Mesenchymal stem cell (in vitro differentiated cells and primary cell): Measurements from ENCODE around the gene FMNL3. TPM values are rescaled to one million over a fixed set of nuclear protein-coding genes. Genes with fewer than 3 reads are reported as not detected.

Source experiments
- DNase-seq: peaks from one replicate; pipeline ENCODE4 v3.0.0-alpha.2; 2013
- H2AFZ ChIP-seq: one replicate; pipeline ENCODE4 v1.6.1; 2013; ENCODE audit warnings: low read depth, mild to moderate bottlenecking, control low read depth, inconsistent platforms, low read length, moderate library complexity
- H2AK5ac ChIP-seq: 2 replicates; pipeline ENCODE4 v1.6.1; 2013; ENCODE audit warnings: low read length, moderate library complexity, mild to moderate bottlenecking, inconsistent platforms; ENCODE audit not compliant: severe bottlenecking
- H2BK120ac ChIP-seq: one replicate; pipeline ENCODE4 v1.6.1; 2013; ENCODE audit warnings: low read depth, mild to moderate bottlenecking, inconsistent platforms, low read length, moderate library complexity
- H2BK12ac ChIP-seq, 2 experiments: one replicate each; pipeline ENCODE4 v1.6.1; 2013; ENCODE audit warnings: inconsistent platforms in 2 of 2, low read length in 2 of 2, mild to moderate bottlenecking in 2 of 2, moderate library complexity in 2 of 2, control low read depth in 1 of 2
- H2BK15ac ChIP-seq: one replicate; pipeline ENCODE4 v1.6.1; 2013; ENCODE audit warnings: mild to moderate bottlenecking, low read depth, inconsistent platforms; ENCODE audit not compliant: poor library complexity, severe bottlenecking
- H2BK5ac ChIP-seq: 2 replicates; pipeline ENCODE4 v1.6.1; 2013; ENCODE audit warnings: low read depth, mild to moderate bottlenecking, low read length, control low read depth, inconsistent platforms; ENCODE audit not compliant: poor library complexity, severe bottlenecking
- H3K14ac ChIP-seq, 2 experiments: one replicate each; pipeline ENCODE4 v1.6.1; 2013; ENCODE audit warnings: inconsistent platforms in 2 of 2, low read length in 2 of 2, control low read depth in 1 of 2, mild to moderate bottlenecking in 1 of 2, moderate library complexity in 1 of 2
- H3K18ac ChIP-seq, 2 experiments: one replicate each; pipeline ENCODE4 v1.6.1; 2013; ENCODE audit warnings: inconsistent platforms in 2 of 2, low read length in 2 of 2, control low read depth in 1 of 2, low read depth in 1 of 2, mild to moderate bottlenecking in 1 of 2
- H3K23ac ChIP-seq, 2 experiments: one replicate each; pipeline ENCODE4 v1.6.1; 2013; ENCODE audit warnings: inconsistent platforms in 2 of 2, low read length in 2 of 2, mild to moderate bottlenecking in 2 of 2, moderate library complexity in 2 of 2, control low read depth in 1 of 2
- H3K27ac ChIP-seq: 2 replicates; pipeline ENCODE4 v1.5.1; 2013; ENCODE audit warnings: mild to moderate bottlenecking, moderate library complexity, low read length, control low read depth, inconsistent platforms; ENCODE audit not compliant: poor library complexity, severe bottlenecking
- H3K27me3 ChIP-seq, 2 experiments: 2 replicates each; pipeline versions ENCODE4 v1.6.1 to v1.7.0; 2013; ENCODE audit warnings: low read length in 2 of 2, mild to moderate bottlenecking in 2 of 2, moderate library complexity in 2 of 2, control low read depth in 1 of 2, inconsistent platforms in 1 of 2; ENCODE audit not compliant: control insufficient read depth in 1 of 2, insufficient read depth in 1 of 2
- H3K36me3 ChIP-seq, 2 experiments: 2 replicates each; pipeline versions ENCODE4 v1.6.1 to v1.7.0; 2013; ENCODE audit warnings: low read length in 2 of 2, control low read depth in 1 of 2, inconsistent platforms in 1 of 2, low read depth in 1 of 2, mild to moderate bottlenecking in 1 of 2; ENCODE audit not compliant: insufficient read depth in 2 of 2, control insufficient read depth in 1 of 2
- H3K4ac ChIP-seq, 2 experiments: one replicate each; pipeline ENCODE4 v1.6.1; 2013; ENCODE audit warnings: inconsistent platforms in 2 of 2, low read length in 2 of 2, mild to moderate bottlenecking in 2 of 2, moderate library complexity in 2 of 2, control low read depth in 1 of 2, low read depth in 1 of 2
- H3K4me1 ChIP-seq: 2 replicates; pipeline ENCODE4 v1.6.1; 2013; ENCODE audit warnings: low read depth, low read length, control low read depth; ENCODE audit not compliant: control insufficient read depth, insufficient read depth
- H3K4me2 ChIP-seq: 2 replicates; pipeline ENCODE4 v1.6.1; 2013; ENCODE audit warnings: low read length, mild to moderate bottlenecking, inconsistent platforms; ENCODE audit not compliant: poor library complexity, severe bottlenecking
- H3K4me3 ChIP-seq, 2 experiments: 2 replicates each; pipeline versions ENCODE4 v1.5.1 to v1.7.0; 2013; ENCODE audit warnings: low read length in 2 of 2, mild to moderate bottlenecking in 2 of 2, control low read depth in 1 of 2, low read depth in 1 of 2; ENCODE audit not compliant: insufficient read depth in 1 of 2
- H3K79me1 ChIP-seq: replicated peaks from 2 replicates; pipeline ENCODE4 v1.6.1; 2013; ENCODE audit warnings: mild to moderate bottlenecking, control low read depth, low read length, inconsistent platforms; ENCODE audit not compliant: poor library complexity, severe bottlenecking
- H3K9ac ChIP-seq: 2 replicates; pipeline ENCODE4 v1.7.0; 2013; ENCODE audit warnings: mild to moderate bottlenecking, low read length, moderate library complexity
- H3K9me3 ChIP-seq: 2 replicates; pipeline ENCODE4 v1.7.0; 2013; ENCODE audit warnings: mild to moderate bottlenecking, low read length; ENCODE audit not compliant: control insufficient read depth
- H4K8ac ChIP-seq: one replicate; pipeline ENCODE4 v1.6.1; 2013; ENCODE audit warnings: inconsistent platforms, mild to moderate bottlenecking, low read length, moderate library complexity
- H4K91ac ChIP-seq: one replicate; pipeline ENCODE4 v1.6.1; 2013; ENCODE audit warnings: mild to moderate bottlenecking, low read length, inconsistent platforms
- WGBS: methylation state at CpG from one replicate; pipeline ENCODE4 v1.1.7; 2013; ENCODE audit warnings: mixed read lengths; 5-methylcytosine and 5-hydroxymethylcytosine counted together
- polyA plus RNA-seq, 2 experiments: library from polyadenylated mRNA; stranded (reverse); fragments of 200-250 nt; gene quantifications; one replicate each; pipeline ENCODE4 v1.2.3, GENCODE V29; 2013

FMNL3 gene
- 17.7 TPM for polyA plus RNA-seq (2013, experiment 1 of 2)
- polyA plus RNA-seq (2013, experiment 2 of 2), result 19.1 TPM

- Histone ChIP-seq H3K36me3 (no peaks in the 10 kb centered on the region), H3K9me3 (no peaks in the 10 kb centered on the region), H3K18ac (peak within 1 kb of the TSS; percentile 90 to 92), H3K79me1 (no peaks in the 10 kb centered on the region), H2BK12ac (peak within 1 kb of the TSS in 1 of 2 experiments; percentile 60), H4K91ac (peak within 1 kb of the TSS; percentile 83), H4K8ac (peak within 1 kb of the TSS; percentile 35), H3K4me2 (peak within 1 kb of the TSS; percentile 69), H2BK5ac (peak within 1 kb of the TSS; percentile 51), H3K4me3 (peak within 1 kb of the TSS; percentile 81 to 82), H3K14ac (peak within 1 kb of the TSS; percentile 76 to 88), H3K9ac (peak within 1 kb of the TSS; percentile 86), H3K4ac (peak within 1 kb of the TSS; percentile 62 to 87), H3K4me1 (peaks cover 14% of the 10 kb centered on the region), H2BK120ac (peak within 1 kb of the TSS; percentile 90), H3K27me3 (peaks cover 29 to 31% of the 10 kb centered on the region in 2 experiments), H2AK5ac (no peak within 1 kb of the TSS), H3K27ac (peak within 1 kb of the TSS; percentile 82), H2AFZ (peak within 1 kb of the TSS; percentile 68), H2BK15ac (peak within 1 kb of the TSS; percentile 52), H3K23ac (peak within 1 kb of the TSS; percentile 62 to 75)
- DNase-seq, result peak; percentile 95
- under 1% methylated on average over 44 of the region's 93 CpGs for WGBS
Measured at GRCh38 chr12:49707128-49707811, at the start of gene FMNL3. Gene FMNL3 (minus strand): TSS chr12:49707405. CDS start chr12:49707180, 225 bp downstream.

- 91% methylated on average over 1 of the region's 1 CpG for WGBS
Measured at GRCh38 chr12:49750996-49751393, 43.8 kb upstream of the FMNL3 start.

GRCh38 chr12:49750027-49750995 is 43.1 kb upstream of the FMNL3 start:
- Histone ChIP-seq H3K9ac (peak overlapping the region; percentile 40), H3K4ac (no peak overlapping the region), H3K9me3 (no peaks in the 10 kb centered on the region), H3K4me3 (no peak overlapping the region), H3K14ac (peak overlapping the region in 1 of 2 experiments; percentile 39), H3K18ac (no peak overlapping the region), H2BK120ac (no peak overlapping the region), H3K79me1 (no peaks in the 10 kb centered on the region), H3K27ac (no peak overlapping the region), H4K91ac (no peak overlapping the region), H2AK5ac (no peak overlapping the region), H4K8ac (no peak overlapping the region), H2BK5ac (no peak overlapping the region), H3K27me3 (no peaks in the 10 kb centered on the region), H3K36me3 (peaks cover 19 to 55% of the 10 kb centered on the region in 2 experiments), H2BK15ac (no peak overlapping the region), H3K4me1 (no peaks in the 10 kb centered on the region), H2AFZ (no peak overlapping the region), H2BK12ac (no peak overlapping the region), H3K23ac (no peak overlapping the region), H3K4me2 (no peak overlapping the region)
- DNase-seq, result peak; percentile 85
- WGBS, result 82% methylated on average over 5 of the region's 8 CpGs

More at GRCh38 chr12:49750996-49751393, 43.8 kb upstream of the FMNL3 start:
- H3K4me1 ChIP-seq, result no peaks in the 10 kb centered on the region
- H4K8ac ChIP-seq, result no peak overlapping the region
- peaks cover 2% of the 10 kb centered on the region for H3K79me1 ChIP-seq
- no peak overlapping the region for H3K4me2 ChIP-seq
- H3K36me3 ChIP-seq, result peaks cover 25 to 62% of the 10 kb centered on the region in 2 experiments
- no peaks in the 10 kb centered on the region for H3K27me3 ChIP-seq
- no peak for DNase-seq
- H3K27ac ChIP-seq, result no peak overlapping the region
- H2BK12ac ChIP-seq, result no peak overlapping the region
- no peak overlapping the region for H3K14ac ChIP-seq
- H3K4me3 ChIP-seq, result no peak overlapping the region
- H3K9ac ChIP-seq, result peak overlapping the region; percentile 40
- no peak overlapping the region for H2AK5ac ChIP-seq
- no peak overlapping the region for H2AFZ ChIP-seq
- H2BK120ac ChIP-seq, result no peak overlapping the region
- no peak overlapping the region for H4K91ac ChIP-seq
- no peak overlapping the region for H2BK15ac ChIP-seq
- H3K23ac ChIP-seq, result no peak overlapping the region
- H3K9me3 ChIP-seq, result no peaks in the 10 kb centered on the region
- H3K4ac ChIP-seq, result no peak overlapping the region
- no peak overlapping the region for H2BK5ac ChIP-seq
- no peak overlapping the region for H3K18ac ChIP-seq

DNA sequence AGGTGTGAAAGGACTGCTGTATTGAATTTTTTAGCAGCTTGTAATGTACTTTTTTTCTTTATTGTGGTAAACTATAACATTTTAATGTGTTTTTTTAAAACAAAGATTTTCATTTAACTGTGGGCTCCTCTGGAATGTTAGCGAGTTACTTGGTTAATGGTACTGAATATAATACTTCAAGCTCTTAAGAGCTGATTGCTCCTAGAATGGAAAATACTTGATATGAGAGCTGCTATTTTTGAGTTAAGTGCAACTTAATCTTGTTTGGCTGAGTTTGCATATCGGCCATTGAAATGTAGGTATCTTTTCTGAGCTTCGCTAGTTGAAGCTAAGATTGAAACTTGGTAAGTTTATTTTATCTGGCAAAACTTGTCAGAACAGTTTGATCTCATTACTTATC is 41.6 kb upstream of the FMNL3 start:
- Histone ChIP-seq H3K9ac (peak overlapping the region; percentile 20), H3K4me3 (no peak overlapping the region), H3K79me1 (no peaks in the 10 kb centered on the region), H4K8ac (no peak overlapping the region), H2BK5ac (no peak overlapping the region), H3K4me1 (no peaks in the 10 kb centered on the region), H3K14ac (no peak overlapping the region), H2AK5ac (no peak overlapping the region), H3K27me3 (no peaks in the 10 kb centered on the region), H3K27ac (no peak overlapping the region), H2AFZ (no peak overlapping the region), H3K23ac (no peak overlapping the region), H4K91ac (no peak overlapping the region), H2BK120ac (no peak overlapping the region), H3K18ac (no peak overlapping the region), H3K9me3 (no peaks in the 10 kb centered on the region), H3K4me2 (no peak overlapping the region), H3K36me3 (peaks cover 10 to 49% of the 10 kb centered on the region in 2 experiments), H3K4ac (no peak overlapping the region), H2BK15ac (no peak overlapping the region), H2BK12ac (no peak overlapping the region)
- DNase-seq, result no peak
- WGBS, result 97% methylated on average over 3 of the region's 3 CpGs
